ENCODE data around the gene CSNK1G1.

- no peak for TF ChIP-seq CTCF (IDR thresholded peaks at IDR 0.05)
- TF ChIP-seq ZFX (IDR thresholded peaks at IDR 0.05; ENCODE audit: borderline replicate concordance) = no peak
These were observed 25.2 kb upstream of the CSNK1G1 start, which contains the start of gene PCLAF for GRCh38 chr15:64381000-64381751.
